ENCODE data around the gene PPP6R3.

The PPP6R3 gene

GRCh38 chr11:68498903-68499883, 38.6 kb downstream of the PPP6R3 start:
- no peak for DNase-seq

GRCh38 chr11:68500206-68500605, 39.7 kb downstream of the PPP6R3 start:
- DNase-seq: no peak

GRCh38 chr11:68501813-68502212, 41.3 kb downstream of the PPP6R3 start:
- DNase-seq: no peak

- DNase-seq: no peak
Observed at GRCh38 chr11:68503251-68503687, 42.7 kb downstream of the PPP6R3 start.

GRCh38 chr11:68503792-68504191, 43.2 kb downstream of the PPP6R3 start:
- no peak for DNase-seq

- no peak for DNase-seq
Observed at GRCh38 chr11:68504432-68505066, 44.0 kb downstream of the PPP6R3 start.

- DNase-seq: no peak
Observed at GRCh38 chr11:68505596-68505995, 45.0 kb downstream of the PPP6R3 start.

GRCh38 chr11:68506908-68507307, 46.4 kb downstream of the PPP6R3 start:
- DNase-seq: no peak

GRCh38 chr11:68508425-68508824, 47.9 kb downstream of the PPP6R3 start:
- no peak for DNase-seq

- DNase-seq: no peak
Observed at GRCh38 chr11:68509066-68509465, 48.5 kb downstream of the PPP6R3 start.

GRCh38 chr11:68513930-68514487, 53.5 kb downstream of the PPP6R3 start:
- no peak for DNase-seq

- no peak for DNase-seq
Observed at GRCh38 chr11:68517121-68517741, 56.7 kb downstream of the PPP6R3 start.

- DNase-seq: no peak
Observed at GRCh38 chr11:68518191-68518590, 57.6 kb downstream of the PPP6R3 start.

- DNase-seq: no peak
Observed at GRCh38 chr11:68521969-68522652, 61.6 kb downstream of the PPP6R3 start.

- DNase-seq: no peak
Observed at GRCh38 chr11:68523033-68523432, 62.5 kb downstream of the PPP6R3 start.

GRCh38 chr11:68523743-68524142, 63.2 kb downstream of the PPP6R3 start:
- DNase-seq: no peak

- DNase-seq: no peak
Observed at GRCh38 chr11:68524213-68524612, 63.7 kb downstream of the PPP6R3 start.

- peak; percentile 33 for DNase-seq
Observed at GRCh38 chr11:68524681-68525080, 64.1 kb downstream of the PPP6R3 start.

- no peak for DNase-seq
Observed at GRCh38 chr11:68525336-68525735, 64.8 kb downstream of the PPP6R3 start.

GRCh38 chr11:68525930-68526329, 65.4 kb downstream of the PPP6R3 start:
- DNase-seq: no peak

GRCh38 chr11:68527585-68527984, 67.0 kb downstream of the PPP6R3 start:
- no peak for DNase-seq

- peak; percentile 29 for DNase-seq
Observed at GRCh38 chr11:68528630-68529029, 68.1 kb downstream of the PPP6R3 start.
